Fibroblast of pulmonary artery (primary cell): ENCODE data around the gene FOXE1.
A peak's percentile ranks its signal among the peaks of the same experiment; 100 is the strongest.

ENCODE experiments used
- DNase-seq: peaks from one replicate; pipeline ENCODE4 v3.0.0-alpha.2; 2010; ENCODE audit warnings: low read depth
- H3K4me3 ChIP-seq: replicated peaks from 2 replicates; pipeline ENCODE4 v1.5.1; 2011; ENCODE audit warnings: low read depth, mild to moderate bottlenecking, control low read depth, low read length, moderate library complexity
- TF ChIP-seq, protein P1 (sequence below): IDR thresholded peaks from 2 replicates; pipeline ENCODE4 v1.5.1; 2011; ENCODE audit warnings: mild to moderate bottlenecking, control low read depth, low read length, inconsistent platforms; ENCODE audit errors: missing control alignments

Gene FOXE1

DNA sequence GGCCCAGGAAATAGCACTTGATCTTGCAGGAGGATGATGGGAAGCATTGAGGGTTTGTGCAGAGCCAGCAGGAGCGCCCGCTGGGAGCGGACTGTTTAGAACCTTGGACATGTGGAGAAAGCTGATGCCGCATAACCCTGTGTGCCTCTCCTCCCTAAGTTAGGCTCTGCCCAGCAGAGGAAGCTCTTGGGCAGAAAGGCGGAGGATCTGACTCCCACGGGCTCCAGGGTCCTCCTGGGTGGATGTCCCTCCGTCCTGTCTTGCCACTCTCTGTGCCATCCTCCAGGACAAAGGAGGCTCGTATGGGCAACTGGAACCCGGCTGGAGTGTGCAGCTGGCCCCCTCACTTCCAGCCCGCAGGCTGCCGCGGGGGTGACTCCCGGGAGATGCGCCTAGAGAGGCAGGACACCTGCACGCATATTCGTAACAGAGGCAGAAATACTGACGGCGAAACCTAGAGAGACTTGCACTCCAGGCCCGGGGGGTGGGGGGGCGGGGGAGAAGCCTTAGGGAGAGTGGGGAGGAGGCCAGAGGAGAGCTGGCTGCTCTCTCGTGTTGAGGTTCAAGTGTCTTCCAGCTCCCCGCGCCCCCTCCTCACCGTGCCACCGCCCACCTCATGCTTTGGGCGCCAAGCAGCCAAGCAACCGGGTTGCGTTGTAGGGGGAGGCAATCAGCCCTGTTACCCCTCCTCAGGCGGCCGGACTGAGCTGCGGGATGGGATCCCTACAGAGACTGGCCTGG is 5.4 kb upstream of the FOXE1 start:
- H3K4me3 ChIP-seq = no peak overlapping the region
- DNase-seq = no peak
- TF ChIP-seq, protein P1, sequence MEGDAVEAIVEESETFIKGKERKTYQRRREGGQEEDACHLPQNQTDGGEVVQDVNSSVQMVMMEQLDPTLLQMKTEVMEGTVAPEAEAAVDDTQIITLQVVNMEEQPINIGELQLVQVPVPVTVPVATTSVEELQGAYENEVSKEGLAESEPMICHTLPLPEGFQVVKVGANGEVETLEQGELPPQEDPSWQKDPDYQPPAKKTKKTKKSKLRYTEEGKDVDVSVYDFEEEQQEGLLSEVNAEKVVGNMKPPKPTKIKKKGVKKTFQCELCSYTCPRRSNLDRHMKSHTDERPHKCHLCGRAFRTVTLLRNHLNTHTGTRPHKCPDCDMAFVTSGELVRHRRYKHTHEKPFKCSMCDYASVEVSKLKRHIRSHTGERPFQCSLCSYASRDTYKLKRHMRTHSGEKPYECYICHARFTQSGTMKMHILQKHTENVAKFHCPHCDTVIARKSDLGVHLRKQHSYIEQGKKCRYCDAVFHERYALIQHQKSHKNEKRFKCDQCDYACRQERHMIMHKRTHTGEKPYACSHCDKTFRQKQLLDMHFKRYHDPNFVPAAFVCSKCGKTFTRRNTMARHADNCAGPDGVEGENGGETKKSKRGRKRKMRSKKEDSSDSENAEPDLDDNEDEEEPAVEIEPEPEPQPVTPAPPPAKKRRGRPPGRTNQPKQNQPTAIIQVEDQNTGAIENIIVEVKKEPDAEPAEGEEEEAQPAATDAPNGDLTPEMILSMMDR = no peak

DNA sequence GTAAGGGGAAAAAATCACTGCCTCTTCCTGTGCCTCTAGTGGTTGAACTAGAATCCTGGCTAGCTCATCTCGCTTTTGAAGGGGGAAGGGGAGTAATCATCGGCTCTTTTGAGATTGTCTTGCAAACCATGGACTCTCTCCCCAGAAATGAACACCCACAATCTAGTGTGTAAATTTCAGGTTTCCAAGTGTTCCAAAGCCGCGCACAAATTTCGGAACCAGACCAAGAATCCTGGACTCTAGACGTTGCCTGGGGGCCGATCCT is 4.9 kb upstream of the FOXE1 start:
- no peak for DNase-seq
- TF ChIP-seq, protein P1 = peak; percentile 23
- no peak overlapping the region for H3K4me3 ChIP-seq

DNA sequence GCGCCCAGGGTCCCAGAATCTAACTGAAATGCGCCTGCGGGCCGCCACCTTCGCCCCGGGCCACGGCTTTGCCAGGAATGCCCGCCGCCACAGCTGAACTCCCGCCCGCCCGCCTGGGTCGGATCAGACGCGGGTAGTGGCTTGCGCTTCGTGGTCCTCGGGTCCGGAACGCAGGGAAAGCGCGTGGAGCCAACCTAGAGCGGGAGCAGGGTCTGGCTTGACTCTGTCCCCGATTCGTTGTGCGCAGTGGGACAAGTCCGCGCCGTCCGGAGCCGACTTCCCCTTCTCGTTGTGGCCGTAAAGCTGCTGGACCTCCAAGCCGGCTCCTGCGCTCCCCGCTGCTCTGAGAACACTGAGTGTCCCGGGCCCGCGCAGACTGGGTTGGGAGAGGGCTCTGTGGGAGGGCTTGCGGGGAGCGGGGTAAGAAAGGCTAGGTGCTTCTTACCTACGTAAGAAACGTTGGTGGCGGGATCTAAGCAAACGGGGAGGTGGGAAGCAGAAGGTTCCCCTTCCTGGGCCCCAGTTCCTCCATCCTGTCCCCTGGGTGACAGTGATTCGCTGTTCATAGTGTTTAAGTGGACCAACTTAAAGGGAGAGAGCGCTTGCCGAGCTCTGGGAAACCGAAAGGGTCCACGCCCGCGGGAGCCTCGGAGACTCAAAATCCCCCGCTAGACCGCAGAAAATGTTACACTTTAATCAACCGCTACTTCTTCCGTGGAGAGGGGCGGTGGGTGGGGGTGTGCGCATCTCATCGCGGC is 4.4 kb upstream of the FOXE1 start:
- TF ChIP-seq, protein P1 = no peak
- DNase-seq = no peak
- no peak overlapping the region for H3K4me3 ChIP-seq

DNA sequence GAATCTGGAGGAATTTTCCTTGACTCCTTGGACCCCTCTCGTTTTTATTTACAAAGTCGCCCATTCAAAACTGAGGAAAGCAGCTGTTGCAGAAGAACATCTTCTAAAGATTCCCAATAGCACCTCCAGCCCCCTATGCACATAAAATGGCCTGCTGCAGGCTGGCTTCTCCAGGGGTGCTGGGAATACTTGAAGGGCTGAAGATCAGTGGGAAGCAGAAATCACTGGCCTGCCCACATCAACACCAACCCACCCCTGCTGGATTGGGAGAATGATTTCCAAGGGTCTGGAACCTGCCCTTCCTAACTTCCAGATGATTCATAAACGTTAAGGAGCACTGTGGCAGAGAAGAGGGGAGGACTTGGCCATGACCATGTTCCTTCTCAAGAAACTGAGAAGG is 3.0 kb upstream of the FOXE1 start:
- no peak overlapping the region for H3K4me3 ChIP-seq
- TF ChIP-seq, protein P1 = no peak
- no peak for DNase-seq

DNA sequence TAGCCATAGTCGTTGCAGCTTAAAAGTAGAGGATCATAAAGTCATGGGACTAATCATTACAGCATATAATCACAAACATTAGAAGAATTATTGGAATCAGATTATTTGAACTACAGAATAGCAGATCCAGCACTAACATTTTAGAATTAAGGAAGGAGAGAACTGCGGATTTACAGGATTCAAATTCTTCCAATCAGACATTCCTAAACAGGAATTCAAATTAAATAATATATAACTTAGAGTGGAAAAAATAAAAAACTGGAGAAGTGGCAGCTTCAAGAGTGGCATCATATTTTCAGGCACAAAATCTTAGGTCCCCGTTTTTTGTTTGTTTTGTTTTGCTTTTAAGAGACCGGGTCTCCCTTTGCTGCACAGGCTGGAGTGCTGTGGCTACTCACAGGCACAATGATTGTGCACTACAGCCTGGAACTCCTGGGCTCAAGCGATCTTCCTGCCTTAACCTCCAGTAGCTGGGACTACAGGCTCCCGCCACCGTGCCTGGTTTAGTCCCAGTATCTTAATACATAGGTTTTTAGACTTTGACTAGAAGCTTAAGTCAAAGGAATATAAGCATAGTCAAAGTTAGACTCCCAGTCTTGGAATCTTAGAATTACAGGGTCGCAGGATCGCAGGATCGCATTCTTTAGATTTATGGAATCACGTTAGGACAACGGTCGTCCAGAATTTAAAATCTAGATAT is 2.1 kb upstream of the FOXE1 start:
- TF ChIP-seq, protein P1 = no peak
- H3K4me3 ChIP-seq = no peak overlapping the region
- no peak for DNase-seq

DNA sequence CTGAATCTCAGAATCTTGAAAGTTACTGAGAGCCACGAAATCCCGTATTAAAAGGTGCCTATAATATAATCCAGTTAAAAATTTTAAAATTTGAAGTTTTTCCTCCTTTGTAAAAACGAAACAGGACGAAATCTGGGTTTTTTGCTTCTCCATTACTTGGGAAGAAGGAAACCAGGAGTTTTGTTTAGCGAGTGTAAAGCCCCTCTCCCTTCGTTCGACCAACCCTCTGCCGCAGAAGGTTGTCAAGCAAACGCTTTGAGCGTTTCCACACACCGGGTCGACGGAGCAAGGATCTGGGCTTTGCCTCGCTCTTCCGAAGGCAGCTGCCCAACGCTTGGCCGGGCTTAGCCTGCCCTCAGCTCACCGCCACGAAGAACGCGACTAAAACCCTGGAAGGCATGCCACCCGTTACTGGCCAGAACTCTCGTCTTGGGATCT is 1.6 kb upstream of the FOXE1 start:
- no peak overlapping the region for H3K4me3 ChIP-seq
- TF ChIP-seq, protein P1 = no peak
- DNase-seq = no peak
